ENCODE results near the gene SLC25A22. TPM values are rescaled to one million over a fixed set of nuclear protein-coding genes. Genes with fewer than 3 reads are reported as not detected.

The SLC25A22 gene
- total RNA-seq, 1 experiment from 2014 or later = 24.6 TPM

GRCh38 chr11:842370-843002 lies 44.4 kb upstream of the SLC25A22 start, which contains the start of the genes POLR2L and TSPAN4:
TSS of gene POLR2L (minus strand) at chr11:842529. CDS start at chr11:842508, 21 bp downstream.
TSS of gene TSPAN4 (plus strand) at chr11:842852. CDS start at chr11:850305, 7,453 bp downstream.
- Histone ChIP-seq H3K4me2 (peak within 1 kb of the TSS; percentile 83), H3K27me3 (ENCODE audit: insufficient read depth, low read depth) (no peaks in the 10 kb centered on the region), H3K4me3 (peak within 1 kb of the TSS; percentile 78), H2AFZ (no peak within 1 kb of the TSS), H4K20me1 (ENCODE audit: insufficient read depth) (peaks cover 18% of the 10 kb centered on the region), H3F3A (ENCODE audit: insufficient read depth, low read depth) (peaks cover 16% of the 10 kb centered on the region; the same call in 1 of the 2 replicates), H3K36me3 (ENCODE audit: low read depth) (no peaks in the 10 kb centered on the region), H3K9me2 (ENCODE audit: insufficient read depth) (no peaks in the 10 kb centered on the region), H3K27ac (peak within 1 kb of the TSS; percentile 67), H3K4me1 (replicated peaks; ENCODE audit: insufficient read depth) (peaks cover 20% of the 10 kb centered on the region), H3K79me2 (ENCODE audit: low read depth) (peaks cover 20% of the 10 kb centered on the region), H3K9me3 (ENCODE audit: insufficient read depth, low read depth) (no peaks in the 10 kb centered on the region)
- intact Hi-C loops (cut with micrococcal nuclease; ENCODE audit: unreplicated experiment) = loop anchor here (2.0 to 5.0 kb wide), 2 partner anchors 35 to 208 kb away; partner anchors contain the start of genes PIDD1 and RPLP2
- TF ChIP-seq EZH2 (IDR thresholded peaks at IDR 0.05; ENCODE audit: low read depth) = no peak
- TF ChIP-seq CTCF (conservative IDR thresholded peaks at IDR 0.05) = no peak
- ChIA-PET POLR2A (ENCODE audit: unreplicated experiment) (interaction anchor here (0.6 kb wide), 1 partner anchor 8 kb away, joined by 5 read pairs; no protein-coding TSS in a partner anchor), CTCF (interaction anchor here (0.7 kb wide), 1 partner anchor 65 kb away, joined by 3 read pairs; the partner anchor contains the start of gene GATD1)
- DNase-seq = peak; percentile 59 to 73
- BruUV-seq (replicated peaks) = no TSS peak

- Histone ChIP-seq H4K20me1 (ENCODE audit: insufficient read depth) (peaks cover 18% of the 10 kb centered on the region), H3K9me2 (ENCODE audit: insufficient read depth) (no peaks in the 10 kb centered on the region), H3K4me2 (peak overlapping the region; percentile 83), H3K27ac (peak overlapping the region; percentile 19; the same call in 1 of the 2 replicates), H3K36me3 (ENCODE audit: low read depth) (no peaks in the 10 kb centered on the region), H3K79me2 (ENCODE audit: low read depth) (peaks cover 20% of the 10 kb centered on the region), H3F3A (ENCODE audit: insufficient read depth, low read depth) (peaks cover 16% of the 10 kb centered on the region; the same call in 1 of the 2 replicates), H3K4me1 (replicated peaks; ENCODE audit: insufficient read depth) (peaks cover 20% of the 10 kb centered on the region), H3K4me3 (peak overlapping the region; percentile 78), H3K9me3 (ENCODE audit: insufficient read depth, low read depth) (no peaks in the 10 kb centered on the region), H3K27me3 (ENCODE audit: insufficient read depth, low read depth) (no peaks in the 10 kb centered on the region), H2AFZ (no peak overlapping the region)
- no peak for TF ChIP-seq CTCF (conservative IDR thresholded peaks at IDR 0.05)
- no peak for TF ChIP-seq EZH2 (IDR thresholded peaks at IDR 0.05; ENCODE audit: low read depth)
- ChIA-PET POLR2A (ENCODE audit: unreplicated experiment) (no interaction called here), CTCF (no interaction called here)
- DNase-seq = no peak
- intact Hi-C loops (cut with micrococcal nuclease; ENCODE audit: unreplicated experiment) = loop anchor here (2.0 to 5.0 kb wide), 2 partner anchors 35 to 209 kb away; partner anchors contain the start of genes PIDD1 and RPLP2
- BruUV-seq (replicated peaks) = TSS peak; percentile 66
Observed at GRCh38 chr11:841981-842369, 43.9 kb upstream of the SLC25A22 start.

GRCh38 chr11:839875-840617 lies 42.0 kb upstream of the SLC25A22 start:
- Histone ChIP-seq H3K36me3 (ENCODE audit: low read depth) (no peaks in the 10 kb centered on the region), H3F3A (ENCODE audit: insufficient read depth, low read depth) (peaks cover 14% of the 10 kb centered on the region; the same call in 1 of the 2 replicates), H3K9me3 (ENCODE audit: insufficient read depth, low read depth) (no peaks in the 10 kb centered on the region), H3K27me3 (ENCODE audit: insufficient read depth, low read depth) (no peaks in the 10 kb centered on the region), H3K4me3 (no peak overlapping the region; the same call in 1 of the 2 replicates), H3K4me2 (peak overlapping the region; percentile 83; the same call in 1 of the 2 replicates), H3K4me1 (replicated peaks; ENCODE audit: insufficient read depth) (peaks cover 21% of the 10 kb centered on the region), H2AFZ (no peak overlapping the region), H3K27ac (no peak overlapping the region), H3K79me2 (ENCODE audit: low read depth) (peaks cover 20% of the 10 kb centered on the region), H3K9me2 (ENCODE audit: insufficient read depth) (no peaks in the 10 kb centered on the region), H4K20me1 (ENCODE audit: insufficient read depth) (peaks cover 18% of the 10 kb centered on the region)
- CTCF ChIA-PET = no interaction called here
- intact Hi-C loops (cut with micrococcal nuclease; ENCODE audit: unreplicated experiment) = loop anchor here (5.0 kb wide), 1 partner anchor 33 kb away; the partner anchor contains the start of genes PIDD1 and RPLP2
- POLR2A ChIA-PET (ENCODE audit: unreplicated experiment) = interaction anchor here (0.5 kb wide), 1 partner anchor 32 kb away, joined by 4 read pairs; no protein-coding TSS in a partner anchor
- TF ChIP-seq CTCF (conservative IDR thresholded peaks at IDR 0.05) = peak; percentile 34; the same call in 1 of the 2 replicates
- TF ChIP-seq EZH2 (IDR thresholded peaks at IDR 0.05; ENCODE audit: low read depth) = no peak
- no peak for DNase-seq
- BruUV-seq (replicated peaks) = no TSS peak
